Measurements from ENCODE around the gene PTPRT.

The PTPRT gene

GRCh38 chr20:42441196-42441863, 748.4 kb downstream of the PTPRT start:
- H3K9ac ChIP-seq (ENCODE audit: low read depth, low read length) = no peak overlapping the region
- no peaks in the 10 kb centered on the region for H3K79me2 ChIP-seq (ENCODE audit: insufficient read depth, low read length)
- no peaks in the 10 kb centered on the region for H4K20me1 ChIP-seq (ENCODE audit: insufficient read depth, low read length)
- H3K36me3 ChIP-seq (ENCODE audit: insufficient read depth, low read length) = no peaks in the 10 kb centered on the region
- H3K4me2 ChIP-seq (ENCODE audit: insufficient read depth, low read length) = no peak overlapping the region
- no peak for ATAC-seq (ENCODE audit: insufficient read depth, low read depth)
- H3K27me3 ChIP-seq (ENCODE audit: insufficient read depth, low read length, poor library complexity) = peaks cover 8% of the 10 kb centered on the region
- DNase-seq = no peak
- H3K27ac ChIP-seq (ENCODE audit: low read length) = no peak overlapping the region
- TF ChIP-seq CTCF (IDR thresholded peaks at IDR 0.05; ENCODE audit: borderline replicate concordance, extremely low read depth, low read length, poor library complexity, severe bottlenecking) (no peak), EZH2 (IDR thresholded peaks at IDR 0.05; ENCODE audit: borderline replicate concordance, low read depth, low read length, severe bottlenecking) (no peak)
- H3K4me1 ChIP-seq (ENCODE audit: insufficient read depth, low read length) = no peaks in the 10 kb centered on the region
- H2AFZ ChIP-seq (ENCODE audit: low read depth, low read length) = no peak overlapping the region
- H3K4me3 ChIP-seq (ENCODE audit: low read depth in 1 of 2, low read length in 2 of 2) = no peak overlapping the region
- no peaks in the 10 kb centered on the region for H3K9me3 ChIP-seq (ENCODE audit: insufficient read depth, low read length, severe bottlenecking)

GRCh38 chr20:42435230-42435629, 754.5 kb downstream of the PTPRT start:
- Histone ChIP-seq H3K4me1 (ENCODE audit: insufficient read depth, low read length) (no peaks in the 10 kb centered on the region), H3K79me2 (ENCODE audit: insufficient read depth, low read length) (no peaks in the 10 kb centered on the region), H2AFZ (ENCODE audit: low read depth, low read length) (no peak overlapping the region), H3K27me3 (ENCODE audit: insufficient read depth, low read length, poor library complexity) (no peaks in the 10 kb centered on the region), H3K4me2 (ENCODE audit: insufficient read depth, low read length) (no peak overlapping the region), H3K27ac (ENCODE audit: low read length) (no peak overlapping the region), H3K9ac (ENCODE audit: low read depth, low read length) (no peak overlapping the region), H4K20me1 (ENCODE audit: insufficient read depth, low read length) (no peaks in the 10 kb centered on the region), H3K36me3 (ENCODE audit: insufficient read depth, low read length) (no peaks in the 10 kb centered on the region), H3K9me3 (ENCODE audit: insufficient read depth, low read length, severe bottlenecking) (no peaks in the 10 kb centered on the region), H3K4me3 (ENCODE audit: low read depth in 1 of 2, low read length in 2 of 2) (no peak overlapping the region)
- TF ChIP-seq CTCF (IDR thresholded peaks at IDR 0.05; ENCODE audit: borderline replicate concordance, extremely low read depth, low read length, poor library complexity, severe bottlenecking) (no peak), EZH2 (IDR thresholded peaks at IDR 0.05; ENCODE audit: borderline replicate concordance, low read depth, low read length, severe bottlenecking) (no peak)
- ATAC-seq (ENCODE audit: insufficient read depth, low read depth) = no peak
- no peak for DNase-seq

- no peak overlapping the region for H3K9ac ChIP-seq (ENCODE audit: low read depth, low read length)
- TF ChIP-seq EZH2 (IDR thresholded peaks at IDR 0.05; ENCODE audit: borderline replicate concordance, low read depth, low read length, severe bottlenecking) = no peak
- TF ChIP-seq CTCF (IDR thresholded peaks at IDR 0.05; ENCODE audit: borderline replicate concordance, extremely low read depth, low read length, poor library complexity, severe bottlenecking) = no peak
- H3K36me3 ChIP-seq (ENCODE audit: insufficient read depth, low read length) = no peaks in the 10 kb centered on the region
- DNase-seq (no peak), ATAC-seq (ENCODE audit: insufficient read depth, low read depth) (no peak)
- no peaks in the 10 kb centered on the region for H3K9me3 ChIP-seq (ENCODE audit: insufficient read depth, low read length, severe bottlenecking)
- H3K4me1 ChIP-seq (ENCODE audit: insufficient read depth, low read length) = no peaks in the 10 kb centered on the region
- H3K27ac ChIP-seq (ENCODE audit: low read length) = no peak overlapping the region
- no peak overlapping the region for H2AFZ ChIP-seq (ENCODE audit: low read depth, low read length)
- H3K79me2 ChIP-seq (ENCODE audit: insufficient read depth, low read length) = no peaks in the 10 kb centered on the region
- H3K27me3 ChIP-seq (ENCODE audit: insufficient read depth, low read length, poor library complexity) = no peaks in the 10 kb centered on the region
- H3K4me3 ChIP-seq (ENCODE audit: low read depth in 1 of 2, low read length in 2 of 2) = no peak overlapping the region
- no peak overlapping the region for H3K4me2 ChIP-seq (ENCODE audit: insufficient read depth, low read length)
- H4K20me1 ChIP-seq (ENCODE audit: insufficient read depth, low read length) = no peaks in the 10 kb centered on the region
These were observed 757.0 kb downstream of the PTPRT start for GRCh38 chr20:42432496-42433334.
